ENCODE measurements around the gene ISLR.

DNA sequence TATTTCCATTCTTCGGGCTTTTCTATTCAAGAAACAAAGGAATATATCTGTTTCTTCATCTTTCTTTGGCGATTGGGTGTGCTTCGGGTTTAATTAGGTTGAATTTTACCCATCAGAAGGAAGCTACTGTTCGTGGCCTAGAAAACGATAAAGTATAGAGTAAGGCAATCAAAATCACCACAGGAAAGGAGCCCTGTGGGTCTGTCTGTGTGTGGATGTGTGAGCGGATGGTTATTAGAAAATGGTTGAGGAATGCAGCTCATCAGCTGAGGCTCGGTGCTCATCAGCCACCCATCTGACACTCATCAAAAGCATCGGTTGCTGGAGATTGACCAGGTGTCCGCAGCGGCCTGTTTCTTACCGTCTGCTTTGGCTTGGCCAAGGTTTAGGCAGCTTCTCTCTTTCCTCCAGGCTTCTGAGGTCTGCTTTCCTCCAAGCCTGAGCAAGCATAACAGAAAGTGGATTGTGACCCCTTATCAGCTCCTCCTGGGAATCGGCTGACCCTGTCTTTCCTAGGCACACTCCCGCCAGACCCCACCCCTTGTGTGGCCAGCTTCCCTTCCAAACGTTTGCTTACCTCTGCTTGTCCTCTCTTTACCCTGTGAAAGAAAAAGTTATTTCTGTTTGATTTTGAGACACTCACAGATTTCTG, 17.6 kb upstream of the ISLR start:
- TF ChIP-seq, protein P1, sequence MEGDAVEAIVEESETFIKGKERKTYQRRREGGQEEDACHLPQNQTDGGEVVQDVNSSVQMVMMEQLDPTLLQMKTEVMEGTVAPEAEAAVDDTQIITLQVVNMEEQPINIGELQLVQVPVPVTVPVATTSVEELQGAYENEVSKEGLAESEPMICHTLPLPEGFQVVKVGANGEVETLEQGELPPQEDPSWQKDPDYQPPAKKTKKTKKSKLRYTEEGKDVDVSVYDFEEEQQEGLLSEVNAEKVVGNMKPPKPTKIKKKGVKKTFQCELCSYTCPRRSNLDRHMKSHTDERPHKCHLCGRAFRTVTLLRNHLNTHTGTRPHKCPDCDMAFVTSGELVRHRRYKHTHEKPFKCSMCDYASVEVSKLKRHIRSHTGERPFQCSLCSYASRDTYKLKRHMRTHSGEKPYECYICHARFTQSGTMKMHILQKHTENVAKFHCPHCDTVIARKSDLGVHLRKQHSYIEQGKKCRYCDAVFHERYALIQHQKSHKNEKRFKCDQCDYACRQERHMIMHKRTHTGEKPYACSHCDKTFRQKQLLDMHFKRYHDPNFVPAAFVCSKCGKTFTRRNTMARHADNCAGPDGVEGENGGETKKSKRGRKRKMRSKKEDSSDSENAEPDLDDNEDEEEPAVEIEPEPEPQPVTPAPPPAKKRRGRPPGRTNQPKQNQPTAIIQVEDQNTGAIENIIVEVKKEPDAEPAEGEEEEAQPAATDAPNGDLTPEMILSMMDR (IDR thresholded peaks at IDR 0.05; ENCODE audit: poor library complexity), result no peak
- no peak for TF ChIP-seq EZH2 (IDR thresholded peaks at IDR 0.05; ENCODE audit: borderline replicate concordance)
